K562 (cell line): ENCODE data around the gene ITGAV. TPM values are rescaled to one million over a fixed set of nuclear protein-coding genes. Genes with fewer than 3 reads are reported as not detected.
A peak's percentile ranks its signal among the peaks of the same experiment; 100 is the strongest.

ENCODE experiments used
- GABPA ChIP-seq: fragments of 200-800 bp; sonication (Bioruptor generic); conservative IDR thresholded peaks from 2 replicates; pipeline ENCODE4 v1.6.1; 2016; ENCODE audit warnings: low read depth, missing genetic modification characterization, missing compliant biosample characterization
- GATAD2B ChIP-seq: fragments of 450-650 bp; IDR thresholded peaks from 2 replicates; pipeline ENCODE4 v1.6.1; 2017; ENCODE audit warnings: mild to moderate bottlenecking, borderline replicate concordance
- JUN ChIP-seq, 2 experiments: sonication (generic) in 1 of 2; formaldehyde crosslinking in 1 of 2; IDR thresholded peaks; 2 replicates each; pipeline versions ENCODE4 v1.6.1 to v1.8.0; 2012 to 2022; ENCODE audit warnings: borderline replicate concordance in 2 of 2, mild to moderate bottlenecking in 2 of 2, improper control_type of control experiment in 1 of 2, low read depth in 1 of 2, low read length in 1 of 2, missing genetic modification reagents in 1 of 2
- KDM5B ChIP-seq: fragments of 200-600 bp; sonication (generic); IDR thresholded peaks from 2 replicates; pipeline ENCODE4 v1.6.1; 2012; ENCODE audit warnings: low read depth, mild to moderate bottlenecking, moderate library complexity, low read length, control low read depth, inconsistent platforms; ENCODE audit not compliant: insufficient replicate concordance
- LCOR ChIP-seq: sonication (generic); formaldehyde crosslinking; IDR thresholded peaks from 2 replicates; pipeline ENCODE4 v1.8.0; 2022; ENCODE audit warnings: mild to moderate bottlenecking, missing genetic modification reagents
- MEF2A ChIP-seq: IDR thresholded peaks from 2 replicates; pipeline ENCODE4 v1.6.1; 2011; ENCODE audit warnings: low read depth, mild to moderate bottlenecking, low read length, moderate library complexity; ENCODE audit not compliant: control insufficient read depth
- MEIS2 ChIP-seq: fragments of 450-650 bp; IDR thresholded peaks from 2 replicates; pipeline ENCODE4 v1.6.1; 2014; ENCODE audit warnings: mild to moderate bottlenecking; ENCODE audit not compliant: partially characterized antibody
- NCOR1 ChIP-seq: fragments of 450-650 bp; IDR thresholded peaks from 2 replicates; pipeline ENCODE4 v1.6.1; 2016; ENCODE audit warnings: mild to moderate bottlenecking, moderate library complexity
- NELFE ChIP-seq: IDR thresholded peaks from 2 replicates; pipeline ENCODE4 v1.6.1; 2011; ENCODE audit warnings: mild to moderate bottlenecking; ENCODE audit not compliant: insufficient read depth, insufficient read length
- NFXL1 ChIP-seq: fragments of 450-650 bp; formaldehyde crosslinking; IDR thresholded peaks from 2 replicates; pipeline ENCODE4 v1.4.0; 2021; ENCODE audit warnings: mild to moderate bottlenecking
- POLR2A ChIP-seq: fragments of 450-650 bp; conservative IDR thresholded peaks from 2 replicates; pipeline ENCODE4 v1.6.1; 2016
- PRMT5 ChIP-seq: sonication (generic); formaldehyde crosslinking; IDR thresholded peaks from 2 replicates; pipeline ENCODE4 v1.5.0; 2020; ENCODE audit warnings: missing genetic modification reagents
- SNRNP70 ChIP-seq: fragments of 200-400 bp; formaldehyde crosslinking; optimal IDR thresholded peaks from 2 replicates; pipeline ENCODE3; 2017; ENCODE audit warnings: low read depth, low read length
- TBP ChIP-seq: optimal IDR thresholded peaks from 2 replicates; pipeline ENCODE3; 2011; ENCODE audit warnings: low read depth, low read length, improper control_type of control experiment
- ZC3H8 ChIP-seq: fragments of 450-650 bp; IDR thresholded peaks from 2 replicates; pipeline ENCODE4 v1.6.1; 2017
- ZNF12 ChIP-seq: sonication (generic); formaldehyde crosslinking; IDR thresholded peaks from 2 replicates; pipeline ENCODE4 v1.4.0; 2020; ENCODE audit warnings: mild to moderate bottlenecking, missing genetic modification reagents
- ZNF175 ChIP-seq: fragments of 200-800 bp; sonication (Bioruptor generic); IDR thresholded peaks from 2 replicates; pipeline ENCODE4 v1.6.1; 2016; ENCODE audit warnings: low read depth, mild to moderate bottlenecking, missing genetic modification characterization, missing compliant biosample characterization
- ZNF408 ChIP-seq: fragments of 250-450 bp; sonication (Bioruptor Pico); IDR thresholded peaks from 2 replicates; pipeline ENCODE4 v1.4.0; 2020; ENCODE audit warnings: low read depth, mild to moderate bottlenecking, moderate library complexity
- ZNF444 ChIP-seq: fragments of 250-450 bp; sonication (Bioruptor Pico); IDR thresholded peaks from 2 replicates; pipeline ENCODE4 v1.4.0; 2020; ENCODE audit warnings: mild to moderate bottlenecking, moderate library complexity
- ZNF561 ChIP-seq: fragments of 450-650 bp; formaldehyde crosslinking; conservative IDR thresholded peaks from 2 replicates; pipeline ENCODE4 v1.4.0; 2020; ENCODE audit warnings: mild to moderate bottlenecking, moderate library complexity
- polyA plus RNA-seq, 8 experiments: library from polyadenylated mRNA; depleted of rRNA in 4 of 8; stranded (reverse) in 5 of 8; unstranded in 3 of 8; fragments of >200 nt; fragmentation: Nextera tagmentation in 2 of 8; fragmentation: Illumina TruSeq in 1 of 8; extraction: Ambion mirVana in 2 of 8; extraction: Trizol in 1 of 8; gene quantifications; 2 replicates each; pipeline versions ENCODE4 v1.2.1 to v1.2.3, GENCODE V29; 2011 to 2014; ENCODE audit warnings: inconsistent platforms in 1 of 8, missing spikeins in 1 of 8
- total RNA-seq, 7 experiments: library from RNA; depleted of rRNA in 6 of 7; stranded (reverse); fragments of >200 nt in 6 of 7; fragmentation: Illumina TruSeq in 2 of 7; extraction: Trizol in 2 of 7; gene quantifications; 2 replicates each; pipeline versions ENCODE4 v1.2.1 to v1.2.3, GENCODE V29; 2011 to 2021; ENCODE audit warnings: low replicate concordance in 1 of 7
- TF ChIP-seq, protein P1 (sequence below): fragments of 450-650 bp; IDR thresholded peaks from 2 replicates; pipeline ENCODE4 v1.7.0; 2016; ENCODE audit warnings: borderline replicate concordance
- TF ChIP-seq, protein P2 (sequence below), 2 experiments: fragments of 450-650 bp in 1 of 2; sonication (generic) in 1 of 2; formaldehyde crosslinking in 1 of 2; IDR thresholded peaks in 1 of 2; conservative IDR thresholded peaks in 1 of 2; 2 replicates each; pipeline versions ENCODE4 v1.6.1 to v1.8.1; 2016 to 2023; ENCODE audit warnings: mild to moderate bottlenecking in 2 of 2, moderate library complexity in 2 of 2, inconsistent platforms in 1 of 2, missing genetic modification reagents in 1 of 2
- TF ChIP-seq, protein P3 (sequence below): fragments of 450-650 bp; IDR thresholded peaks from 2 replicates; pipeline ENCODE4 v1.7.1; 2018; ENCODE audit warnings: mild to moderate bottlenecking, low read depth; ENCODE audit not compliant: partially characterized antibody

ITGAV gene
- total and polyA plus RNA-seq, 9 of the 15 experiments (the other 6 are each of a cell fraction or from before 2014, with no cell fraction given): 3.7 to 17.7 (median 10.7) TPM

DNA sequence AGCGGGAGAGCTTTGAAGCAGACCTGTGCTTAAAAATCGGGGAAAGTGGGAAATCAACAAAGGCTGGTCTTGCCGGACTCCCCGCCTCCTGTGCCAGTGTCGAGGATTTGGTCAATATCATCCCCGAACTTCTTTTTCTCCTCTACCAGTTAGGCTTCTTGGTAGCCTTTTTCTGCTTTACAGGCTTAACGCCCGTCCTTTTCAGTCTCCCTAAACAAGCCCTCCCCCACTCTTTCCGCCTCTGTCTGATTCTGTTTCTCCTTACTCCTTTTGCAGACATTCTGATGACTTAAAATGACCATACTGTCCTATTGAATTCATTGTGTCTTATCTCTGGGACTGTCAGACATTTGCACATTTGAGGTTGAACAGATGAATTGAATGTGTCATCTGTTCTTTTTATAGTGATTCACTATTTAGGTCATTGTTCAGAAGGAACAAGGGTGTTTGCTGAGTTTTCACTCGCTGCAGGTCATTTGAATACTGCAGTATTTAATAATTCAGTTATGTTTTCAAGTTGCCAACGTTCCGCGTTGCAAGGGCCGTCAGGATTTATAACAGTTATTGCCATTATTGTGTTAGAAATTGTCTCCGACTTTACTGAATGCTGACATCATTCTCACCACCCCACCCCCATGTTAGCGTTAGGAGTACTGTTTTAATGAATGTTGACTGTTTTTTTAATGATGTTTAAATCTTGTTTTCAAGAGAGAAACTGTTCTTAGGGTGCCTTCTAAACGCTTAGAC lies 1.1 kb downstream of the ITGAV start (continued):
- TF ChIP-seq, protein P1, sequence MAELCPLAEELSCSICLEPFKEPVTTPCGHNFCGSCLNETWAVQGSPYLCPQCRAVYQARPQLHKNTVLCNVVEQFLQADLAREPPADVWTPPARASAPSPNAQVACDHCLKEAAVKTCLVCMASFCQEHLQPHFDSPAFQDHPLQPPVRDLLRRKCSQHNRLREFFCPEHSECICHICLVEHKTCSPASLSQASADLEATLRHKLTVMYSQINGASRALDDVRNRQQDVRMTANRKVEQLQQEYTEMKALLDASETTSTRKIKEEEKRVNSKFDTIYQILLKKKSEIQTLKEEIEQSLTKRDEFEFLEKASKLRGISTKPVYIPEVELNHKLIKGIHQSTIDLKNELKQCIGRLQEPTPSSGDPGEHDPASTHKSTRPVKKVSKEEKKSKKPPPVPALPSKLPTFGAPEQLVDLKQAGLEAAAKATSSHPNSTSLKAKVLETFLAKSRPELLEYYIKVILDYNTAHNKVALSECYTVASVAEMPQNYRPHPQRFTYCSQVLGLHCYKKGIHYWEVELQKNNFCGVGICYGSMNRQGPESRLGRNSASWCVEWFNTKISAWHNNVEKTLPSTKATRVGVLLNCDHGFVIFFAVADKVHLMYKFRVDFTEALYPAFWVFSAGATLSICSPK: no peak
- TF ChIP-seq ZNF408 (no peak), GABPA (no peak), SNRNP70 (no peak), ZC3H8 (no peak), GATAD2B (no peak; the same call in 1 of the 2 replicates), POLR2A (no peak; the same call in 1 of the 2 replicates), MEIS2 (peak; percentile 86), ZNF444 (CRISPR knock-in tag) (no peak), MEF2A (peak; percentile 66; the same call in 1 of the 2 replicates), ZNF175 (CRISPR knock-in tag) (no peak), LCOR (CRISPR knock-in tag) (peak; percentile 66; the same call in 1 of the 2 replicates), JUN (IDR thresholded peaks at IDR 0.05; ENCODE audit: borderline replicate concordance, low read depth, low read length) (0 out of 2 replicates have a peak, but pooled peaks have one; percentile 12), JUN (CRISPR knock-in tag; IDR thresholded peaks at IDR 0.05; ENCODE audit: borderline replicate concordance) (no peak), TBP (peak; percentile 37), ZNF12 (no peak), ZNF561 (CRISPR knock-in tag) (no peak), NELFE (no peak), KDM5B (no peak), NFXL1 (CRISPR knock-in tag) (no peak), PRMT5 (CRISPR knock-in tag) (no peak), NCOR1 (peak; percentile 79)
- TF ChIP-seq, protein P2, sequence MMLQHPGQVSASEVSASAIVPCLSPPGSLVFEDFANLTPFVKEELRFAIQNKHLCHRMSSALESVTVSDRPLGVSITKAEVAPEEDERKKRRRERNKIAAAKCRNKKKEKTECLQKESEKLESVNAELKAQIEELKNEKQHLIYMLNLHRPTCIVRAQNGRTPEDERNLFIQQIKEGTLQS (IDR thresholded peaks at IDR 0.05): peak; percentile 87
- TF ChIP-seq, protein P2 (CRISPR knock-in tag; conservative IDR thresholded peaks at IDR 0.05): peak; percentile 33; the same call in 1 of the 2 replicates
- TF ChIP-seq, protein P3, sequence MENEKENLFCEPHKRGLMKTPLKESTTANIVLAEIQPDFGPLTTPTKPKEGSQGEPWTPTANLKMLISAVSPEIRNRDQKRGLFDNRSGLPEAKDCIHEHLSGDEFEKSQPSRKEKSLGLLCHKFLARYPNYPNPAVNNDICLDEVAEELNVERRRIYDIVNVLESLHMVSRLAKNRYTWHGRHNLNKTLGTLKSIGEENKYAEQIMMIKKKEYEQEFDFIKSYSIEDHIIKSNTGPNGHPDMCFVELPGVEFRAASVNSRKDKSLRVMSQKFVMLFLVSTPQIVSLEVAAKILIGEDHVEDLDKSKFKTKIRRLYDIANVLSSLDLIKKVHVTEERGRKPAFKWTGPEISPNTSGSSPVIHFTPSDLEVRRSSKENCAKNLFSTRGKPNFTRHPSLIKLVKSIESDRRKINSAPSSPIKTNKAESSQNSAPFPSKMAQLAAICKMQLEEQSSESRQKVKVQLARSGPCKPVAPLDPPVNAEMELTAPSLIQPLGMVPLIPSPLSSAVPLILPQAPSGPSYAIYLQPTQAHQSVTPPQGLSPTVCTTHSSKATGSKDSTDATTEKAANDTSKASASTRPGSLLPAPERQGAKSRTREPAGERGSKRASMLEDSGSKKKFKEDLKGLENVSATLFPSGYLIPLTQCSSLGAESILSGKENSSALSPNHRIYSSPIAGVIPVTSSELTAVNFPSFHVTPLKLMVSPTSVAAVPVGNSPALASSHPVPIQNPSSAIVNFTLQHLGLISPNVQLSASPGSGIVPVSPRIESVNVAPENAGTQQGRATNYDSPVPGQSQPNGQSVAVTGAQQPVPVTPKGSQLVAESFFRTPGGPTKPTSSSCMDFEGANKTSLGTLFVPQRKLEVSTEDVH: no peak
